HUDEP-2 (cell line): ENCODE data around the gene KRT78.

Experiments used
- DNase-seq, 76 experiments: peaks; one replicate each; lab custom pipeline; 2025; ENCODE audit not compliant: unreplicated experiment in 76 of 76; lab: John Stamatoyannopoulos, UW

KRT78 gene

GRCh38 chr12:52826611-52827498 lies 21.9 kb downstream of the KRT78 start:
- no peak for DNase-seq

GRCh38 chr12:52825961-52826360 lies 22.8 kb downstream of the KRT78 start:
- DNase-seq: no peak

- no peak for DNase-seq
Observed at GRCh38 chr12:52824741-52825410, 23.9 kb downstream of the KRT78 start.

GRCh38 chr12:52823761-52824450 lies 24.9 kb downstream of the KRT78 start:
- DNase-seq: no peak

GRCh38 chr12:52822771-52823510 lies 25.9 kb downstream of the KRT78 start:
- DNase-seq: no peak

GRCh38 chr12:52821826-52822660 lies 26.8 kb downstream of the KRT78 start:
- no peak for DNase-seq

GRCh38 chr12:52821071-52821730 lies 27.6 kb downstream of the KRT78 start:
- no peak for DNase-seq

- DNase-seq: no peak
Observed at GRCh38 chr12:52820521-52820920, 28.3 kb downstream of the KRT78 start.

- no peak for DNase-seq
Observed at GRCh38 chr12:52819731-52820510, 28.9 kb downstream of the KRT78 start.

- no peak for DNase-seq
Observed at GRCh38 chr12:52818887-52819420, 29.8 kb downstream of the KRT78 start.

- DNase-seq: no peak
Observed at GRCh38 chr12:52818388-52818787, 30.4 kb downstream of the KRT78 start.

- DNase-seq: no peak
Observed at GRCh38 chr12:52817699-52818238, 31.0 kb downstream of the KRT78 start.

GRCh38 chr12:52817003-52817698 lies 31.6 kb downstream of the KRT78 start:
- no peak for DNase-seq

- no peak for DNase-seq
Observed at GRCh38 chr12:52815676-52816588, 32.9 kb downstream of the KRT78 start.

GRCh38 chr12:52815161-52815560 lies 33.6 kb downstream of the KRT78 start:
- DNase-seq: no peak

GRCh38 chr12:52814710-52815155 lies 34.1 kb downstream of the KRT78 start:
- no peak for DNase-seq
